ENCODE measurements around the gene PPP6R3. TPM values are rescaled to one million over a fixed set of nuclear protein-coding genes. Genes with fewer than 3 reads are reported as not detected.
"Not testable (repeated sequence)": the region's sequence is repeated elsewhere in the genome, so short reads cannot be mapped to it uniquely, and the experiment has no call there.

PPP6R3 gene
- total RNA-seq, 1 donor from 2014 or later, result 83.5 TPM

DNA sequence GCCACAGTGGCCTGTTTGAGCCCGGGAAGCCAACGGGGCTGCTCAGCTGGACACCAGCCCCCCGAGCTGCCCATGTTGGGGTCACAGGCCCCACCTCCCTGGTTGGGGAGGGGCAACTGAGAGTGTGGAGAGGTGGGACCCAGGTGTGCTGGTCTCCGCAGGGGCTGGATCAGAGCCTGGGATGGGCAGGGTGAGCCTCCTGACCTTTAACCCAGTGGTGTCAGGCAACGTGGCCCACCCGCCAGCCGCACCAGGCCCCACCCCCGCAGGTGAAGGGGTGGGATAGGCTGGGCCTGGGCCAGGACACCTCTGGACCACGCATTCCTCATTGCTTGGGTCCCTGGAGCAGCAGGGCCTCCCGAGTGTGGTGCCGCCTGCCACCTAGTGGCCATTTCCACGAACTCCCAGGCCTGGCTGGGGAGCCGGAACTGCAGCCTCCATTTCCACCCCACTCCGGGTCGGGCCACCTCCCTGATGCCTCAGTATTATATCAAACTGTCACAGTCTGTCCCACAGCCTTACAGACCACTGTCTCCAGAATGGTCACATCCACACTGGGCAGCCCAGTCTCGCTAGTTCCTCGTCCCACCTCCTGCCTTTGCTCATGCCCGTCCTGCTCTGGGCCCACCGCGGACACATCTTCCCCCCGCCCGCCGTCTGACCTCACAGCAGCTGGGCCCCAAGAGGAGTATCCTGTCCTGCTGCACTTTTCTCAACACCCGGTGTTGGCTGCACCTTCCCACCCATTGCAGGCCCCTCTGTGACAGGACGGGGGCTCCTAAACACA is 13.3 kb upstream of the PPP6R3 start:
- intact Hi-C loops (cut with DNase I), result loop anchor here (1.0 to 5.0 kb wide), 4 partner anchors 50 to 190 kb away; no protein-coding TSS in a partner anchor
- ATAC-seq (peak; percentile 91), DNase-seq (ENCODE audit: missing footprints) (peak; percentile 87)

- DNase-seq (ENCODE audit: missing footprints); ATAC-seq: not testable (repeated sequence)
- intact Hi-C loops (cut with DNase I), result loop anchor here (1.0 to 5.0 kb wide), 4 partner anchors 51 to 191 kb away; no protein-coding TSS in a partner anchor
These were observed 12.6 kb upstream of the PPP6R3 start for GRCh38 chr11:68447914-68448313.

DNA sequence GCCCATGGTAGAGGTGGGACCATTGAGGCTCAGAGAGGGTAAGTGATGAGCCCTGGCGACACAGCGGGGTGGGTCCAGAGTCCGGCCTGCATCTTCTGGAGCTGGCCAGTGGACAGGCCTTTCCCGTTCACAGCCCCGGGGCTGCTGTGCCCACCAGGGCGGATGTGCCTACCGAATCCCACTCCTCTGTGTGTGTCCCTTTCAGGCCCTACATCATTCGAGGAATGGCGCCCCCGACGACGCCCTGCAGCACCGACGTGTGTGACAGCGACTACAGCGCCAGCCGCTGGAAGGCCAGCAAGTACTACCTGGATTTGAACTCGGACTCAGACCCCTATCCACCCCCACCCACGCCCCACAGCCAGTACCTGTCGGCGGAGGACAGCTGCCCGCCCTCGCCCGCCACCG is 11.9 kb upstream of the PPP6R3 start:
- DNase-seq (ENCODE audit: missing footprints), result no peak
- intact Hi-C loops (cut with DNase I), result loop anchor here (5.0 kb wide), 2 partner anchors 51 to 66 kb away; no protein-coding TSS in a partner anchor
- ATAC-seq, result no peak

DNA sequence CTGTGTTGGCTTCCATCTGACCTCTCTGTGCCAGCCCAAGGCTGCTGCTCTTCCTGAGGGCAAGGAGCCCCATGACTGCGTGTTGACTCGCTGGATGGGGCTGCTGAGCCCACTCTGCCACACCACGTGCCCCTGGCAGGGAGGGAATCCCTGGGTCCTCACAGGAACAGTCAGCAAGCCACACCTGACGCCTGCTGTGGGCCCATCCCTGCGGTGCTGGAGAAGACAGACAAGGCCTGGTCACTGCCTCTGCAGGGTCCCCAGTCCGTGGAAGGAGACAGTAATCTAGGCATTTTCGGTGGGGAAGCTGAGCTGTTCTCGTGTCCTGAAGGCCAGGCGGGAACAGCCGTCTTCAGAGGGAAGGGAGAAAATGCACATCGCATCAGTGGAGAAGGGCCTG is 10.6 kb upstream of the PPP6R3 start:
- ATAC-seq (no peak), DNase-seq (ENCODE audit: missing footprints) (no peak)
- intact Hi-C loops (cut with DNase I), result loop anchor here (5.0 kb wide), 2 partner anchors 53 to 68 kb away; no protein-coding TSS in a partner anchor

GRCh38 chr11:68450711-68451110 is 9.8 kb upstream of the PPP6R3 start:
- intact Hi-C loops (cut with DNase I), result no loop called here
- no peak for ATAC-seq
- DNase-seq (ENCODE audit: missing footprints), result no peak

- DNase-seq (ENCODE audit: missing footprints), result no peak
- ATAC-seq, result no peak
- intact Hi-C loops (cut with DNase I), result no loop called here
These were observed 5.8 kb upstream of the PPP6R3 start for GRCh38 chr11:68454767-68455166.

DNA sequence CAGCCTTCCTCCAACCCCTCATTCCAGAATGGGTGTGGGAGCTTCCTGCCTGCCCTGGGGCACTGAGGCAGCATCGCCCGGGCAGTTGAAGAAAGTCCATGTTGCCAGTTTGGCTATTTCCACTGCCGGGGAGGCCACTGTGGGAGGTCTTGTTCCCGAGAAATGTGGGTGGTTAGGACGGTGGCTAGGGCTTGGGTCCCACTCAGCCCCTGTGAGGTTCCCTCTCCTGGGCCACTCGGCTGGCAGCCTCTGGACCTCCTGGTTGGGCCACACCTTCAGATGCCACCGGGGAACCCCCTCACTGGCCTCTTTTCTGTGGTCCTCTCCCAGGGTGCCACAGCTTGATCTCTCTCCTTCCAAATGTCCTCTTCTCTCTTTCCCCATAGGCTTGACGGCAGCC is 5.1 kb upstream of the PPP6R3 start:
- intact Hi-C loops (cut with DNase I), result no loop called here
- no peak for ATAC-seq
- DNase-seq (ENCODE audit: missing footprints), result no peak

DNA sequence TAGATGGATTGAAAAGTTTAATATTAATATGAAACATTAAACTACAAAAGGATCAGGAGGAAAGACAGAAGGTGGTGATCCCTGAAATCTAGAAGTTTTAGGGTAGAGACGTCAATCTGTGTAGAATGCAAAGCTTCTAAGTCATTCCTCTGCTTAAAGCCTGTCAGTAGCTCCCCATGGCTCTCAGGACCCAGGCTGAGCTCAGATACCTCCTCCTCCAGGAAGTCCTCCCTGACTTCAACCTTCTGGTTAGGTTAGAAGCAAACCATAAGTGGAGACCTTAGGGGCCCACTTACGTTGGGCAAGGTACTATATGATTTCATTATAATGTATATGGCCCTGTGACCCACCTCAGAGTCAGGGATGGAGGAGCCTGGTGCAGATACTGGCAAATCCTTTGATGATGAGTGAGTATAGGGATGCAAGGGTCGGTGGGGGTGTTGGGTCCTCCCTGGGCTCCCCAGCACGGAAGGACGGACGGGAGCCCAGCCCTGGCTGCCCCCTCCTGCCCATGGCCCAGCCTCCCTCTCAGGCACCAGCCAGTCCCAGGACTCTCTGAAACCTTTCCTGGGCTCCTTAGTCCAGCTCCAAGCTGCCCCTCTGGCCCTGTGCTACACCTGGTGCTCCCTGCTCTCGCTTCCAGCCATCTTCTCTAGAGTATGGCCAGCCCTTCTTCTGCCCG is 3.2 kb upstream of the PPP6R3 start:
- no peak for DNase-seq (ENCODE audit: missing footprints)
- intact Hi-C loops (cut with DNase I), result no loop called here

DNA sequence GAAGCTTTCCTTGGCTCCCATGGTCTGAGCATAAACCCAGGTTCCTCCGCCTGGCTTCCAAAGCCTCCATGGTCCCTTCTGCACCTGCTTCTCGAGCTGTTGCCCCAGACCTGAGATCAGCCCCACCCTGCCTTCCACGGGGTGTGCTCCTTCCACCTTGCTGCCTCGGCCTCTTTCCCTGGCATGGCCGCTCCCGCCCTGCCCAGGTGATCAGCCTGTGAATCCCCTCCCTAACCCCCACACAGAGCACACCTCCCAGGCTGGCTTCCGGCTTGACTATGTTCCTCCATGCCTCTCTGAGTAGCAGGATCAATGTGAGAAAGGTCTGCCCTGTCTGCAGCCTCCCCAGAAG is 2.7 kb upstream of the PPP6R3 start:
- no peak for DNase-seq (ENCODE audit: missing footprints)
- intact Hi-C loops (cut with DNase I), result no loop called here
- no peak for ATAC-seq

More for the DNA sequence above, 3.2 kb upstream of the PPP6R3 start:
- ATAC-seq, result no peak

DNA sequence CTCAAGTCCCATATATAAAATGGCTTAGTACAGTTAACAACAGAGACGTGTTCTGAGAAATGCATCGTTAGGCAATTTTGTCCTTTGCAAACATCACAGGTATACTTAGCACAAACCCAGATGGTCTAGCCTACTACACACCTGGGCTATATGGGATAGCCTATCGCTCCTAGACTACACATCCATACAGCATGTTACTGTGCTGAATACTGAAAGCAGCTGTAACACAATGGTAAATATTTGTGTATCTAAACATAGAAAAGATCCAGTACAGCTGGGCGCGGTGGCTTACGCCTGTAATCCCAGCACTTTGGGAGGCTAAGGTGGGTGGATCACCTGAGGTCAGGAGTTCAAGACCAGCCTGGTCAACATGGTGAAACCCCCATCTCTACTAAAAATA is 2.2 kb upstream of the PPP6R3 start:
- DNase-seq (ENCODE audit: missing footprints); ATAC-seq; intact Hi-C loops (cut with DNase I): not testable (repeated sequence)

- intact Hi-C loops (cut with DNase I), result loop anchor here (1.0 to 5.0 kb wide), 3 partner anchors 47 to 188 kb away; no protein-coding TSS in a partner anchor
- peak; percentile 98 for DNase-seq (ENCODE audit: missing footprints)
- peak; percentile 97 for ATAC-seq
These were observed 439 bp upstream of the PPP6R3 start for GRCh38 chr11:68459886-68460740.

- DNase-seq (ENCODE audit: missing footprints) (no peak), ATAC-seq (no peak)
- intact Hi-C loops (cut with DNase I), result loop anchor here (5.0 kb wide), 2 partner anchors 46 to 121 kb away; no protein-coding TSS in a partner anchor
These were observed 994 bp downstream of the PPP6R3 start for GRCh38 chr11:68461575-68461917.

DNA sequence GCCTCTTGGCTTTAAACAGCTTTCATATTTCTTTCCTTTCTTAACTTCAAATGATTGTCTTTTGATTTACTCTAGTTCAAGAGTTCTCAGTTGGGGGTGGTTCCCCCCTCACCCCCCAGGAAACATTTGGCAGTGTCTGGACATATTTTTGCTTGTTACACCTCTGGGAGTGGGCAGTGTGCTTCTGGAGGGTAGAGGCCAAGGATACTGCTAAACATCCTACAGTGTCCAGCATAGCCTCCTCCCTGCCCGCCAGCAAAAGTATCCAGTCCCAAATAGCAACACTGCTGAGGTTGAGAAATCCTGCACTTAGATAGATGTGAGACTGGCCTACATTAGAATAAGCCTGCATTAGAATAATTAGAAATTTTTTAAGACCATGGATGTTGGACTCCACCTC is 3.2 kb downstream of the PPP6R3 start:
- DNase-seq (ENCODE audit: missing footprints) (no peak), ATAC-seq (no peak)
- intact Hi-C loops (cut with DNase I), result loop anchor here (5.0 kb wide), 2 partner anchors 44 to 119 kb away; no protein-coding TSS in a partner anchor

DNA sequence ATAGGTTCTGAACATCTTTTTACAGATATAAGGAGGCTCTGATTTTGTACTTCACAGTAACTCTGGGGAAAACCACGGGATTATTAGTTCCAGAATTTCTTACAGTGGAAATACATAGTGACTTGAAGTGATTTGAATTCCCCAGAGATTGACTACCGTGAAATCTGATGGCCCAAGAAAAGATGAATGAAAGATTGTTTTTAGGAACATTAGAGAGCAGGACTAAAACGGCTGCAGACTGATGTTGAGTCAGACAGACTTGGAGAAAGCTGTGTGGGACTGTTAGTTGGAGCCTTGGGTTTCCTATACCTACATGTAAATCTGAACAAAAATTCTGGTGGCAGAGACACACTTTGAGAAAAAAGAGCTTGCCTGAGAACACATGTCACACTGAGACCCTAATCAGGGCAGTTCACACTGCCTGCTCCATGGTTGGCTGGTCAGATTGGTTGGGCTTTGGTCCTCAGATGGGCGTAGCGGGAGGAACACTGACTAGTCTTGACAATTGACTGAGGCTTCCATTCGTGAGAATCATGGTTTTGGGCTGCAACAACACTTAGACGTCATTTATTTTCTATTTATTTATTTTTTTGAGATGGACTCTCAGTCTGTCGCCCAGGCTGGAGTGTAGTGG is 6.8 kb downstream of the PPP6R3 start:
- DNase-seq (ENCODE audit: missing footprints) (no peak), ATAC-seq (no peak)
- intact Hi-C loops (cut with DNase I), result no loop called here

DNA sequence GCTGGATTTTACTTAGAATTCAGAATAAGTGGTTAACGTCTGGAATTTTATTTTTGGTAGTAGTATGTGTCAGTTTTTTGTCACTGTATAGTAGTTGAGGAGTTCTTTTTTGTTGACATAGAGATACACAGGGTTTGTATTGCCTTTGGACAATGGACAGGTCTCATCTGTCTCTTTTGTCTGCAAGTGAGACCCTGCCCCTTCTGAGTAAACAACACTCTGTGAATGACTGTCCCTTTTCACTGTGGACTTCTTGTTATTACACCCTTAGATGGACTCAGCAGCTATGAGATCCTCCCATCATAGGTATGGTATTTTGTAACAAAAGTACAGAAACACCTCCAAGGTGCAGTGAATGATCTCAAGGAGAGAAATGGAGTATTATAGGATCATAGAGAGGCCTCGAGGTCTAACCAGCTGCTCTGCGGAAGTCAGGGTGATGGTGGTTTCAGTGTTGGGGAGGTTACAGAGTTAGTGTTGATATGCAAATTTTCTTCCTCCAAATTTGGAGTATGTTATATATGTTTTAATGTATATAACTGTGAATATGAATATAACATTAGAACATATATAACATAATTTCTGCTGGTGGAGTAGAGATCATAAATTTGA is 7.8 kb downstream of the PPP6R3 start:
- DNase-seq (ENCODE audit: missing footprints), result no peak
- intact Hi-C loops (cut with DNase I), result no loop called here
- no peak for ATAC-seq

- DNase-seq (ENCODE audit: missing footprints) (no peak), ATAC-seq (peak; percentile 20)
- intact Hi-C loops (cut with DNase I), result no loop called here
These were observed 8.6 kb downstream of the PPP6R3 start for GRCh38 chr11:68469122-68469521.

DNA sequence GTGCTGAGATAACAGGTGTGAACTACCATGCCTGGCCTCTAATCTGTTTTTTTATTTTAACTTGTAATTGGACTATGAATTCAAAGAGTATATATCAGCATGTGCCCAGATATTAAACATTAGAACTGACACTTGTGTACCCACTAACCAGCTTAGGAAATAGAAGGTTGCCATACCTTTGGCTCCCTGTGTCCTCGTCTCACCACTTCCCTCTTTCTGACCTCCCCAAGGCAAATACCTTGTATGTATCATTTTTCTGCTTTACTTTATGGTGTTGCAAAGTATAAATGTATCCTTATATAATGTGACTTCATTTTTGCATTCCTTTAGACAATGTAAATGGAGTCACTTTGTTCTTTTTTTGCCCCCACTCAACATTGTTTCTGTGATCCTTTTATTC is 9.1 kb downstream of the PPP6R3 start:
- ATAC-seq, result no peak

GRCh38 chr11:68470304-68470811 is 9.8 kb downstream of the PPP6R3 start:
- DNase-seq (ENCODE audit: missing footprints) (no peak), ATAC-seq (peak; percentile 43)
- intact Hi-C loops (cut with DNase I), result loop anchor here (5.0 kb wide), 1 partner anchor 77 kb away; no protein-coding TSS in a partner anchor

More for the DNA sequence above, 9.1 kb downstream of the PPP6R3 start:
- intact Hi-C loops (cut with DNase I), result loop anchor here (5.0 kb wide), 1 partner anchor 78 kb away; no protein-coding TSS in a partner anchor
- no peak for DNase-seq (ENCODE audit: missing footprints)

Measured in Right ventricle myocardium inferior (tissue), 1 donor.